Mesenteric fat pad (tissue), 1 donor: ENCODE measurements around the gene STEAP1B. TPM values are rescaled to one million over a fixed set of nuclear protein-coding genes. Genes with fewer than 3 reads are reported as not detected.
"Not testable (repeated sequence)": the region's sequence is repeated elsewhere in the genome, so short reads cannot be mapped to it uniquely, and the experiment has no call there.

Experiments used
- DNase-seq: peaks from one replicate; pipeline ENCODE4 v3.0.0-alpha.2; 2020; ENCODE audit warnings: low spot score
- total RNA-seq: library from RNA; stranded (reverse); fragmentation: NEBNext Ultra II Directional; extraction: Animal tissue kit (Norgen Biotek cat#: 25700); gene quantifications from one replicate; pipeline ENCODE4 v1.2.1, GENCODE V29; 2021
- donor health status: DM: yes; HTN: yes; CAD: no.

STEAP1B gene
- total RNA-seq, 1 donor from 2014 or later = 2.6 TPM

GRCh38 chr7:22460363-22460988, 39.5 kb downstream of the STEAP1B start:
- no peak for DNase-seq

GRCh38 chr7:22457471-22457870, 42.5 kb downstream of the STEAP1B start:
- DNase-seq = no peak

- DNase-seq = no peak
Observed at GRCh38 chr7:22454446-22454845, 45.5 kb downstream of the STEAP1B start.

- DNase-seq = no peak
Observed at GRCh38 chr7:22452960-22453558, 46.9 kb downstream of the STEAP1B start.

GRCh38 chr7:22452142-22452959, 47.6 kb downstream of the STEAP1B start:
- DNase-seq = no peak

- not testable (repeated sequence) for DNase-seq
Observed at GRCh38 chr7:22450013-22450412, 50.0 kb downstream of the STEAP1B start.

GRCh38 chr7:22447762-22448161, 52.2 kb downstream of the STEAP1B start:
- DNase-seq = no peak

- no peak for DNase-seq
Observed at GRCh38 chr7:22447008-22447407, 53.0 kb downstream of the STEAP1B start.

- DNase-seq = no peak
Observed at GRCh38 chr7:22445853-22446252, 54.1 kb downstream of the STEAP1B start.

- no peak for DNase-seq
Observed at GRCh38 chr7:22445140-22445743, 54.7 kb downstream of the STEAP1B start.

GRCh38 chr7:22444181-22444971, 55.6 kb downstream of the STEAP1B start:
- no peak for DNase-seq

GRCh38 chr7:22443370-22444180, 56.4 kb downstream of the STEAP1B start:
- DNase-seq = no peak

- DNase-seq = no peak
Observed at GRCh38 chr7:22442882-22443369, 57.1 kb downstream of the STEAP1B start.

GRCh38 chr7:22442187-22442881, 57.7 kb downstream of the STEAP1B start:
- no peak for DNase-seq

- no peak for DNase-seq
Observed at GRCh38 chr7:22441157-22441556, 58.8 kb downstream of the STEAP1B start.

GRCh38 chr7:22438994-22439393, 61.0 kb downstream of the STEAP1B start:
- no peak for DNase-seq

- not testable (repeated sequence) for DNase-seq
Observed at GRCh38 chr7:22436552-22436951, 63.4 kb downstream of the STEAP1B start.

GRCh38 chr7:22435720-22436119, 64.3 kb downstream of the STEAP1B start:
- DNase-seq = no peak

GRCh38 chr7:22435105-22435504, 64.9 kb downstream of the STEAP1B start:
- DNase-seq = no peak
